Measurements from ENCODE around the gene PEX14. TPM values are rescaled to one million over a fixed set of nuclear protein-coding genes. Genes with fewer than 3 reads are reported as not detected.

Gene PEX14
- total RNA-seq, 6 experiments from 2014 or later = 23.1 to 28.4 (median 26.0) TPM

DNA sequence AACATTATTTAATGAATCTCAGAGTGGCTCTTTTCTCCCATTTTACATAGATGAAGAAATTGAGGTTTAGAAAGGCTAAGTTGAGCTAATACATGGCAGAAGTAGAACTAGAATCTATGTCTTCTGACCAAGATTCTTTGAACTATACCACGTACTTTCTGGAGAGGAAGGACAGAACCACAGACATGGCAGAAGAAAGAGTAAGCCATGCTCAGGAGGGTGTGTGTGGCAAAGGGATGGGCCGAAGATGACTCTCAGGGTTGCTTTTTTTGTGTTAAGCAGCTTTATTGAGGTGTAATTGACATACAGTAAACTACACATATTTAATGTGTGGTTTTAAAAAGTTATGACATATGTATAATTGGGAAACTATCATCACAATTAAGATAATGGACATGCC, 69.5 kb downstream of the PEX14 start:
- Mint-ChIP-seq H3K9me3 (no peaks in the 10 kb centered on the region), H3K4me3 (no peak overlapping the region), H3K4me1 (ENCODE audit: low read depth) (peaks cover 30% of the 10 kb centered on the region), H3K36me3 (ENCODE audit: low read depth) (peaks cover 24% of the 10 kb centered on the region), H3K27me3 (ENCODE audit: insufficient read depth) (no peaks in the 10 kb centered on the region; the same call in 1 of the 2 replicates), H3K27ac (no peak overlapping the region)
- DNase-seq = no peak
- TF ChIP-seq, protein P1, sequence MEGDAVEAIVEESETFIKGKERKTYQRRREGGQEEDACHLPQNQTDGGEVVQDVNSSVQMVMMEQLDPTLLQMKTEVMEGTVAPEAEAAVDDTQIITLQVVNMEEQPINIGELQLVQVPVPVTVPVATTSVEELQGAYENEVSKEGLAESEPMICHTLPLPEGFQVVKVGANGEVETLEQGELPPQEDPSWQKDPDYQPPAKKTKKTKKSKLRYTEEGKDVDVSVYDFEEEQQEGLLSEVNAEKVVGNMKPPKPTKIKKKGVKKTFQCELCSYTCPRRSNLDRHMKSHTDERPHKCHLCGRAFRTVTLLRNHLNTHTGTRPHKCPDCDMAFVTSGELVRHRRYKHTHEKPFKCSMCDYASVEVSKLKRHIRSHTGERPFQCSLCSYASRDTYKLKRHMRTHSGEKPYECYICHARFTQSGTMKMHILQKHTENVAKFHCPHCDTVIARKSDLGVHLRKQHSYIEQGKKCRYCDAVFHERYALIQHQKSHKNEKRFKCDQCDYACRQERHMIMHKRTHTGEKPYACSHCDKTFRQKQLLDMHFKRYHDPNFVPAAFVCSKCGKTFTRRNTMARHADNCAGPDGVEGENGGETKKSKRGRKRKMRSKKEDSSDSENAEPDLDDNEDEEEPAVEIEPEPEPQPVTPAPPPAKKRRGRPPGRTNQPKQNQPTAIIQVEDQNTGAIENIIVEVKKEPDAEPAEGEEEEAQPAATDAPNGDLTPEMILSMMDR (IDR thresholded peaks at IDR 0.05) = no peak

DNA sequence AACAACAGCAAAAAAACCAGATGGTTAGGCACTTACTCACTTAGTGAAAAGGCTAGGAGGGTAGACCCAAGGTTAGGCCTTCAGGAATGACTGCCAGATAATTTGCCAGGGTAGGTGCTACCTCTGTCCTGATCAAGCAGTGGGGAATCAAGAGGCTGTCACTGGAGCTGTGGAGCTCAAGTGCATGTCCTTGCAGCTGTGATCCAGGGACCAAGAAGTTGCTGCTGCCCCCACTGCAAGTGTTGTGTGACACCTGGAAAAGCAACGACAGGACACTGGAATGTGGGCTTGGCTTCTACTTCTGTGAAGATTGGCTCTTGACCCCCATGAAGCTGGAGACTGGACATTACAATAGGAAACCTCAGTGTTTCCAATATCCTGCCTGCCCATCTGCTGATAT, 72.1 kb downstream of the PEX14 start:
- H3K27me3 Mint-ChIP-seq (ENCODE audit: insufficient read depth) = no peaks in the 10 kb centered on the region; the same call in 1 of the 2 replicates
- DNase-seq = no peak
- H3K36me3 Mint-ChIP-seq (ENCODE audit: low read depth) = peaks cover 10% of the 10 kb centered on the region
- TF ChIP-seq, protein P1 (IDR thresholded peaks at IDR 0.05) = no peak
- no peaks in the 10 kb centered on the region for H3K9me3 Mint-ChIP-seq
- peaks cover 22% of the 10 kb centered on the region for H3K4me1 Mint-ChIP-seq (ENCODE audit: low read depth)
- no peak overlapping the region for H3K4me3 Mint-ChIP-seq
- H3K27ac Mint-ChIP-seq = peak overlapping the region; percentile 8; the same call in 1 of the 2 replicates

DNA sequence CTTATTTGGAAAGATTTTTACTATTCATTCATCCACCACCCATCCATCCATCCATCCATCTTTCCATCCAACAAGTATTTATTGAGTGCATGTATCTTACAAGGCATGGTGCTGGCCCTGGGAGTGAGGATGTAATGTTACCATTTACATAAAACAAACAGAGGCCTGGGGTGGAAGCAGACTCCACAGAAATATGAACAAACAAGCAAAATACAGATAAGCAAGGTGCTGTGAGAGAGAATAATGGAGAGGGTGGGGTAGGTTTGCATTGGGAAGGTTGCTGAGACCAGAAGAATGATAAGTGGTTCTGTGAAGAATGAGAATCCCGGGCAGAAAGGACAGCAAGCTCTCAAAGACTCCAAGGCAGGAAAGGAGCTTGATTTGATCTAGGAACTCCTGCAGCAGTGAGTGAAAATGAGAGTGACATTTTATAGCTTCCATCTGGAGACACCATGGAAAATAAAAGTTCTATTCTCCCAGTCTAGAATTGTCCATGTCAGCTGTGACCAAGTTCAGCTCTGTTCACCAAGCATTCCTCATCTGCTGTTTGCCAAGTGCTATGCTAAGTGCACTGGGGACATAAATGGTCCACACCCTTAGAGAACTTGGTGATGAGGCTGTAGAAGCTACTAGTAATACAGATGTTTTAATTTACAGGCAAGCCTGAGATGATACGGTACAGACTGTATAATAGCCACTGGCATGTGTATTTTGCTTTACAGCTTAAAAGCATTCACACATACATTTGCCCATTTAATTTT, 75.3 kb downstream of the PEX14 start:
- Mint-ChIP-seq H3K36me3 (ENCODE audit: low read depth) (no peaks in the 10 kb centered on the region), H3K27me3 (ENCODE audit: insufficient read depth) (no peaks in the 10 kb centered on the region; the same call in 1 of the 2 replicates), H3K4me3 (no peak overlapping the region), H3K9me3 (no peaks in the 10 kb centered on the region), H3K4me1 (ENCODE audit: low read depth) (peaks cover 20% of the 10 kb centered on the region), H3K27ac (no peak overlapping the region)
- TF ChIP-seq, protein P1 (IDR thresholded peaks at IDR 0.05) = no peak
- DNase-seq = no peak

DNA sequence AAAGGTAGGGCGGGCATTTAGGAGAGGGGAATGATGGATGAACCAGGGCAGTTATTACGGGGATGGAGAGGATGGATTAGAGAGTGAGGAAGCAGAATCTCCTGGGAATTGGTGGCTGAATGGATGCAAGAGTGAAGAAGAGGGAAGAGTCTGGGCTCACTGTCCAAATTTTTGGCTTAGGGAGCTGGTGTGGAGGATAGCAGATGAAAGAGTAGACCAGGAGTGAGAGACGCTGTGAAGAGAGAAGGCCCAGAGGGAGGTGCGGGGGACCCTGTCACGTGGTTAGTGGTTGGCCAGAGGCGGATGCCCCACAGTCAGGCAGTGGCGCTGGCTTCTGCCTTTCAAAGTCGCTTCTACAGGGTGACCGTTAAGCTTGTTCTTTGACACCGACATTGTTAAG, 78.4 kb downstream of the PEX14 start:
- Mint-ChIP-seq H3K27ac (no peak overlapping the region), H3K4me3 (no peak overlapping the region), H3K27me3 (ENCODE audit: insufficient read depth) (no peaks in the 10 kb centered on the region), H3K36me3 (ENCODE audit: low read depth) (no peaks in the 10 kb centered on the region), H3K4me1 (ENCODE audit: low read depth) (no peaks in the 10 kb centered on the region; the same call in 1 of the 2 replicates), H3K9me3 (no peaks in the 10 kb centered on the region)
- DNase-seq = no peak
- TF ChIP-seq, protein P1 (IDR thresholded peaks at IDR 0.05) = no peak

DNA sequence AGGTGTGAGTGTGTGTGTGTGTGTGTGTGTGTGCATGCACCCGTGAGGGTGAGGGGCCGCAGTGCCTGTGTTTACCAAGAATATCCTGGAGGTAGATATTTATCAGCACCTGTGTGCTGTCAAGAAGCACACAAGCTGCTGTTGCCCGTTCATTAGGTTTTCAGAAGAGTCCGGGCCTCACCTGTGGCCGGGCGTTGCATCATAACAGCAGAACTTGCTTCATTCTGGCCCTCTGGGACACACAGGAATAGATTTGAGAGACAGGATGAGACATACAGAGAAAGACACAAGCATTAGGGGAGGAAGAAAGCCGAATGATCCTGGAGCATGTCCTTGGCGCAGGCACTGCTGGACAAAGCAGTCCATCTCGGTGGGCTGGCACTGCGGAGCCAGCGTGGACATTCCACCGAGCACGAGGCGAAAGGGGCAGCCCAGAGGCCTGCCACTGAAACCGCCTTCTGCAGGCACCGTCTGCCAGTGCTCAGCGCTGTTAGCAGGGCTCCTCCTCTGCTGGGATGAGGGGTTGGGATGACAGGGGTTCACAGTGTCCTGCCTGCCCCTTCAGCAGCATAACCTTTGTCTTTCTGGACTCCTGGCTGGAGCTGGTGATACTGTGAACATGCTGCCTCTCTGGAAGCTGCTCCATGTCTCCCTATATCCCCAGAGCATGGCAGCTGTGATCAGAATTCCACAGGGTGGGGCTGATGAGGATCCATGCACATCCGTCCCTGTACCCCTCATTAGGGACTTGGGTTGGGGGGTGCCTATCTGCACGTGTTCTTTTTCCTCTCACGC, 81.1 kb downstream of the PEX14 start:
- Mint-ChIP-seq H3K4me1 (ENCODE audit: low read depth) (no peaks in the 10 kb centered on the region; the same call in 1 of the 2 replicates), H3K27ac (no peak overlapping the region), H3K4me3 (no peak overlapping the region), H3K27me3 (ENCODE audit: insufficient read depth) (no peaks in the 10 kb centered on the region), H3K9me3 (no peaks in the 10 kb centered on the region), H3K36me3 (ENCODE audit: low read depth) (0 out of 2 replicates have a peak, but pooled peaks cover under 1% of the 10 kb centered on the region)
- DNase-seq = no peak
- TF ChIP-seq, protein P1 (IDR thresholded peaks at IDR 0.05) = no peak

All from HFFc6 (cell line).